ENCODE results near the gene PSTPIP2.

DNA sequence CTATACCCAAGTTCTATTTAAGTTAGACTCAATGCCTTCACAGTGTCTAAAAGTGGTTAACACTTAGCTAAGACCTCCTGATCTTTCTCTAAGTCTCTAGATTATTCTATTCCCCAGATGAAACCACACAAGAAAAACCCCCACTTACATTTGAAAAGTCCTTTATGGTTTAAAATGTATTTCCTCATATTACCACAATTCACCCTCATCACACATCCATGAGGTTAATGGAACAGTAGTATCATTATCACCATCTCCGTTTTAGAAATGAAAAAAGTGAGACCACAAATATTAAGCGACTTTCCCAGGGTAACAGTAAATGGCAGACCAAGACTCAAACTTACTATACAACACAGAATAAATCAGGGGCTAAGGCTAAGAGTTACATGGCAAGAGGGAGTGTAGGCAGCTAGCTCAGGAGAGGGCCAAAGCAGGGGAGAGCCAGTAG lies 133.5 kb downstream of the PSTPIP2 start:
- TF ChIP-seq, protein P1, sequence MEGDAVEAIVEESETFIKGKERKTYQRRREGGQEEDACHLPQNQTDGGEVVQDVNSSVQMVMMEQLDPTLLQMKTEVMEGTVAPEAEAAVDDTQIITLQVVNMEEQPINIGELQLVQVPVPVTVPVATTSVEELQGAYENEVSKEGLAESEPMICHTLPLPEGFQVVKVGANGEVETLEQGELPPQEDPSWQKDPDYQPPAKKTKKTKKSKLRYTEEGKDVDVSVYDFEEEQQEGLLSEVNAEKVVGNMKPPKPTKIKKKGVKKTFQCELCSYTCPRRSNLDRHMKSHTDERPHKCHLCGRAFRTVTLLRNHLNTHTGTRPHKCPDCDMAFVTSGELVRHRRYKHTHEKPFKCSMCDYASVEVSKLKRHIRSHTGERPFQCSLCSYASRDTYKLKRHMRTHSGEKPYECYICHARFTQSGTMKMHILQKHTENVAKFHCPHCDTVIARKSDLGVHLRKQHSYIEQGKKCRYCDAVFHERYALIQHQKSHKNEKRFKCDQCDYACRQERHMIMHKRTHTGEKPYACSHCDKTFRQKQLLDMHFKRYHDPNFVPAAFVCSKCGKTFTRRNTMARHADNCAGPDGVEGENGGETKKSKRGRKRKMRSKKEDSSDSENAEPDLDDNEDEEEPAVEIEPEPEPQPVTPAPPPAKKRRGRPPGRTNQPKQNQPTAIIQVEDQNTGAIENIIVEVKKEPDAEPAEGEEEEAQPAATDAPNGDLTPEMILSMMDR (IDR thresholded peaks at IDR 0.05): no peak
- no peak for TF ChIP-seq EZH2phosphoT487 (IDR thresholded peaks at IDR 0.05)
